GM18867 (cell line): ENCODE data around the gene PHF21A.
"Not testable (repeated sequence)": the region's sequence is repeated elsewhere in the genome, so short reads cannot be mapped to it uniquely, and the experiment has no call there.

Experiments
- ATAC-seq: cut with Tn5 transposase; IDR thresholded peaks from one replicate; pipeline ENCODE4 v1.9.1; 2021; ENCODE audit warnings: mild to moderate bottlenecking, moderate library complexity; ENCODE audit not compliant: unreplicated experiment

PHF21A gene

DNA sequence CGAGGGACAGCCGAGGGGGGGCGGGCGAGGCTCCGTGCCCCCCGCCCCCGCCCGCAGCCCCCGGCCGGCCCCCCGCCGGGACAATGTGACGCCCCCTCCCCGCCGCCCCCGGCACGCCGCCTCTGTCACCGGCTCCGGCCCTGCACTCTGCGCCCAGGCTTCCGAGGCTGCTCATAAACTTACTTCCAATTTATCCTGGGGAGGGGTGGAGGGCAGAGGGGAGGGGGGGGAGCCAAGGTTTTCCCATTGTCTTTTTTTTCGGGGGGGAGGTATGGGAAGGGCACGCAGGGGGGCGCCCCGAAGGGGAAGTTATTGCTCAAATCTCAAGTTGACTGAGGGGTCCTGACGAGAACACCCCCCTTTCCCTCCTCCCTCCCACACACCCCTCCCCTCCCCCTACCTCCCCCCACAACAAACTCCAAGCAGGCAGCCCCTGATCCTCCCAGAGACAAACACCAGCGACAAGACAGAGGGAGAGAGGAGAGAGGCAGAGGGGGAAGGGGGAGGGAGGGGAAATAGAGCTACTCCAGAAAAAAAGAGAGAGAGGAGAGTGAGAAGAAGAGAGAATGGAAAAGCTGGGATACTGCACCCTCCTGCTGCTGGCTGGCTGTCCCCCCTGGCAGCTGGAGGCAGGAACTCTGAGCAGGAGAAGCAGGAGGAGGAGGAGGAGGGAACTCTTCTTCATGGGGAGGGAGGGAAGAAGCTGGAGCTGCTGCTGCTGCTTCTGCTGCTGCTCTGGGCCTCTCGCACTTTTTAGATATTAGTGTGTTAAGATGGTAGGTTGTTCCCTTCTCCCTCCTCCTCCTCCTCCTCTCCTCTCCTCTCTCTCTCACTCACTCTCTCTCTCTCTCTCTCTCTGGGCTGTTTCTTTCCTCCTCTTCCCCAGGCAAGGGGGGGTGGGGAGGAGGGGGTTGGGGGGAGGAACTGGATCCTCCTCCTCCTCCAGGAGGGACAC, 631 bp downstream of the PHF21A start:
- ATAC-seq, result no peak

DNA sequence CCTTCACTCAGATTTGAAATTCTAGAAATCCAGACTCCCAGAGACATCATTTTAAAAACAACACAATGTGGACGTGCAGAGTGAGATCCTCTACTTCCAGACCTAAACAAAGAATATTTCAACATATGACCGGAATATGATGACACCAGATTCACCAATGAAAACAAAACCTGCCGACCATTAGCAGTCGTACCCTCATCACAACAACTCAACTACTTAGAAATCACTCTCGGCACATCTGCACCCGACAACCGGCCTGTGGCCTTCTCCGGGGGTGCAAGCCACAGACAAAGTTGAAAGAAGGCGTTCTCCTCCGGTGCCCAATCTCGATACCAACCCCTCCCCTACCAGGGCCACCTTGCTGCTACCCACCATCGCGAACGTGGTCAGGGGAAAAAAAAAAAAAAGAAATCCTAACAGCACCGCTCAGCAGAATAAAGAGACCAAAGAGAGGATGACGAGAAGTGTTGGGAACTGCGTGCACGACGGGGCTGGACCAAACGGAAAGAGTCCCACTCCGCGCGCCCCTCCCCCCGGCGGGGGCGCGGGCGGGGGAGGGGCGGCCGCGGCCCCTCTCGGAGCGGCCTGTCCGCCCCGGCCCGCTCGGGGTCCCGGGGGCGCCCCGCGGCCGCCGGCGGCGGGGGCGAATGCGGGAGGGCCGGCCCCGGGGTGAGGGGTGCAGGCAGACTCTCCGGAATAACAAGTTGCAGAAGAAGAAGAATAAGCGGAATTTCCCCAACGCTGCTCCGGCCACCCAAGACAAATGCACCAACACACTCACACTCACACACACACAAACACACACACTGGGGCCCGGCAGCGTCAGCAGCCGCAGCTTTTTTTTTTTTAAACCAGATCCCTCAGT, 1.7 kb downstream of the PHF21A start:
- peak; percentile 38 for ATAC-seq

DNA sequence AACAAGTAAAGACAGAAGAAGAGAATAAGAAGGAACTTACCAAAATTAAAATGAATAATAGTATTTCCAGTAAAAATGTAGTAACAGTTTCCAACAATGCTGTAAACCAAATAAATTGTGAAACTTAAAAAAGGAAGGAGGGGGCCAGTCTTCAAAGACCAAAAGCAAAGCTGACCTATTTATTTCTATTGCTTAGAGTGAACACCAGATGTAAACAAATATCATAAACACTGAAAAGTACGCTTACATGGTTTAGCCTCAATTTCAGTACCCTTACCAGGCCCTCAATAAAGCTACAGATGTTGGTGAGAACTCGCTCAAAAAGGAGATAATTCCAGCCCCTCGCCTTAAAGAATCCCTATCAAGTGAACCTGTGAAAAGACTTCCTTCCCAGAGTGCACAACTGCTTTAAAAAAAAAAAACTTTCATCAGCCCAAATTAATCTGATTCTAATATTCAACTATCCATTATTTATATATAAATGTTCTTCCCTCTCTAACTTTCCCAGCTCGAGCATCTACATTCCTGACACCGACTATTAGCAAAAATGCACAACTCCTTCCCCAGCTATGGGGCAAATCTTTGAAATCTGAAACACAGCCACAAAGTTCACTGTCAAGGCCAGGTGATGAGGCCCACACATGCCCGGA, 2.4 kb downstream of the PHF21A start:
- no peak for ATAC-seq

DNA sequence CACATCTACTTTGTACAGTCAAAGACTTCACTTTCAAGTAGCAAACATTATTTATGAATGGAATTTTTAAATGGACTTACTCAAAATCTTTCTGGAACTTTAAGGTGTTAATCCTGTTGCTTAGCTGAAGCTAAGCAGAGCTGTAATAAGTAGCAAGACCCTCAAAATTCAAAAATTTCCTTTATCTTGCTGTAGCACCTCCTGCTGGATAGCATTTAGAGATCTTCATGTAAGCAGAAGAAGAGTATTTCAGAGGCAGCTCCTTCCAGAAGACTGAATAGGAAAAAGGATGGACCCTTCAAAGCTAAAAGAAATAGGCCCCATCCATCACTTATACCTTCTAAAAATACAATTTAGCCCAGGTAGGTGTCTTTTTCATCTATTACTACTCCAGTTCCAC, 3.4 kb downstream of the PHF21A start:
- no peak for ATAC-seq

DNA sequence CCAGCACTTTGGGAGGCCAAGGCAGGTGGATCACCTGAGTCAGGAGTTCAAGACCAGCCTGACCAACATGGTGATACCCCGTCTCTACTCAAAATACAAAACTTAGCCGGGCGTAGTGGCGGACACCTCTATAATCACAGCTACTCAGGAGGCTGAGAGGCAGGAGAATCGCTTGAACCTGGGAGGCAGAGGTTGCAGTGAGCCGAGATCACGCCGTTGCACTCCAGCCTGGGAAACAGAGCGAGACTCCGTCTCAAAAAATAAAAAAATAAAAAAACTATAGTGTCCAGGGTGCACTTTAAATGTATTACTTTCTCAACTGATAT, 4.6 kb downstream of the PHF21A start:
- ATAC-seq, result not testable (repeated sequence)

DNA sequence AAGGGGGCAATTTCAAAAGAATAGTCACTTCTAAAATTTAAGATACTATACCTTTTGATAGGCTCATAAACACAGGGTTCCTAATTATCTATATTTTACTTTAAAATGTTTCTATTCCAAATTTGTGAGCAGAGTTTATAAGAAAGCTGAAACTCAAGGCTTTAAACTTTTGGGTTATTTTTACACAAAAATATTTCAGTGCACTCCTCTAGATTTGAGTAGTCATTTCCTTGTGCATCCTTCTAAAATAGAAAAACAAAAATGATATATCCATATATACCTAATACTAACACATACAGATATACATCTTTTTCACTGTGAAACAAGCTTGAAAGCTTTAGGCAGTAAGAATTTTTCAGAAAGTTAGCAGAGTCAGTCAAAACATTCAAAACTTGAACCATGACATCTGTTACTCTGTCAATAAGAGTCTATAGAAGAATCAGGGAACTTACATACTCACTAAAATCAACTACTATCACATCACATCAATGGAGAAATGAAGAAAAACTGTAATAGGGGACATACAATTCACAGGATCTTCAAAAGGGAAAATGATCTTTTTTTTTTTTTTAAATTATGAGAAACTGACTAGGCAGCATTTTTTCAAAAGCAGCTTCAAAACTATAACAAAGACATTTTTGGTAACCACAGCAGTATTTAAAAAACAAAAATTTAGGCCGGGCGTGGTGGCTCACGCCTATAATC, 5.1 kb downstream of the PHF21A start:
- no peak for ATAC-seq

DNA sequence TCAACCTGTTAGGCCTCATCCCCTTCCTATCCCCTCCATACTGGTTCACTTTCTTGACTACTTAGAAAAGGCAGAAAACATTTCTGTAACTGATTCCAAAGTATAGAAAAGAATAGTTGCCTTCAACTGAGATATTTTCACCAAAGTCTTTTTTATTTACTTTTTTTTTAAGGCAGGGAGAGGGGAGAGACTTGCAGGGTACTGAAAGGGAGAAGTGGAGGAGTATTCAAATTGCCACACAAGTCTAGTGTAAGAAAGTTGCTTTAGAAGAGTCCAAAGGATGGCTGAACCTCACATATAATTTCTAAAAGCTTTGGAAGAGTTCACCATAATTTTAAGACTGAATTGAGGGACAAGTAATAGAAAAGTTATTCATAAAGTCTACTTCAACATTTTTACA, 6.3 kb downstream of the PHF21A start:
- no peak for ATAC-seq

DNA sequence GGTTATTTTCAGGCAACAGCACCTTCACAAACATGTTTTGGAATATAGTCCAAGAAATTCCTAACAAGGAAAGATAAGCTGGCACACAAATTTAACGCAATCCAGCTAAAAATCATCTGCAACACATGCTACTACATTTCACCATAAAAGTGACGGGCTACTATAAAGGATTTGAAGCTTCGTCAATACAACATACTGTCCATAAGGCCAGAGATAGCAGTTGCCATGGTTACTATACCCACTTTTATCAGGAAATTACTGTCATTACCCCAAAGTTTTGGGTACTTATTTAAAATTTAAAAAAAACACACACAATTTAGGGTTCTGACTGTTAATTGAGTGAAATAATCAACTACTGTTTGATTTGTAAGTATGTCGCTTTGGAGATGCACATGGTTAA, 6.9 kb downstream of the PHF21A start:
- ATAC-seq, result no peak

DNA sequence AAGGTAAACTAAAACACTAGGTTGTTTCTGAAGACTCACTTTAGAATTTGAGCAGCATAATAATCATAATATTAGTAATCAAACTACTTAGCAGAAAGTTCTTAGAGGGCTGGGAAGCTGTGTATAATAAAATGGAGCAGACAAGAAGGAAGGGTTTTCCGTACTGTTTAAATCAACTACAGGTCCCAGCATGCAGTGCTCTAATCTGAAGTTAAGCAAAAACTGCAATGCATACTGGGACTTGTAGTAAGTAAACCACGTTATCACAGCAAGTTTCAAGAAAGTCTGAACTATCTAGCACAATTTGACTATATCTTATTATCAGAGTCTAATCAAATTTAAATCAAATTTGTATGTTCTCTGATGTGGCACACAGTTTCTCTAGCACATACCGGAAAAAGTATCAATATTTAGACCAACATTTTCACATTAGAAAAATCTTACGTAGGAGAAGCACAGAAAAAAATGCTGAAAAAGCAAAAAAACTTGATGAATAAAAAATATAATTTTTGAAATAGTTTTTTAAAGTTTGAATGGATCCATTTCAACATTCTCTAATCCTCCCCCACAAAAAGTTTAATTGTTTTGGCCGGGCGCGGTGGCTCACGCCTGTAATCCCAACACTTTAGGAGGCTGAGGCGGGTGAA, 8.2 kb downstream of the PHF21A start:
- peak; percentile 71 for ATAC-seq

DNA sequence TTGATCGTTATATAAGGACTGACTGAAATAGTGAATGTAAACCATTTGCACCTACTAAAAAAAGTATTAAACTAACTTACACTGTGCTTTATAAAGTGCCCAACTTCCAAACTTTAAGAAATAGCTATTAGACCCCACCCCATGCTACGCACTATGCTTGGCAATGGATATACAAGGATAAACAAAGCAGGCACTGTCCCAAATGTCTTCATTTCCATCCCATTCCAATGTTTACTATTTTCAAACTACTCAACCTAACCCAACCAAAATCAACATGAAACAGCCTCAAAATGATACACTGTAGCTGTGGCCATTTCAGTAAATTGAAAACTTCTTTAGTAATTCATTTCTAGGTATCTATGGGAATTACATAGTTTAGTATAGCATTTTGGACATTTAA, 12.5 kb downstream of the PHF21A start:
- no peak for ATAC-seq

DNA sequence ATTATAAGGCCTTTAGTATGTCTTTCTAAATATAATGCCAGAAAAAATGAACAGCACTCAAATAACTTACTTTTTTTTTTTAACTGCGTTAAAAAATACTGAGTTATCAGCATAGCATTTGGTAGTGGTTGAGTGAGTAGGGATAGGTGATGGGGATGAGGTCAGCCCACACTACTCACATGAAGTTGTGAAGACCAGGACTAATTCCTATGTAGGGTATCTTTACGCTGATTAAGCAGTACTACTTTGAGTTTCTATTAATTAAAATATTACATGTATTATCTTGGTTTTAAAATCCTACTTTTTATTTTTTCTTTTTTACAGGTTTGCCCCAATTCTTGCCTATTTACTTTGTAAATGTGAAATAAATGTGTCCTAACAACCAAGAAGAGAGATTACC, 13.5 kb downstream of the PHF21A start:
- no peak for ATAC-seq

DNA sequence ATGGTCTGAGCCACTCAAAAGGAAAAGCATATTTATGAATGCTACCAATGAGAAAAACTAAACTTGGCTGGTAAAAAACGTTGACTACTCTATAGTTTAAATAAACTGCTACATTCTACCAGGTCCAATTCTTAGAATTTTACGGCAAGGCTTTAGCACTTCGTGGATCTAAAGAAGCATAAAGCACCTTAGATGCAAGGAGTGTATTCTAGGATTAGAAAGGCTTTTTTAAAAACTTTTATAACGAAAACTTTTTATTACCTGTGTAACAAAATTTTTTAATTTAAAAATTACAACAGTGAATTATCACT, 13.9 kb downstream of the PHF21A start:
- ATAC-seq, result no peak

DNA sequence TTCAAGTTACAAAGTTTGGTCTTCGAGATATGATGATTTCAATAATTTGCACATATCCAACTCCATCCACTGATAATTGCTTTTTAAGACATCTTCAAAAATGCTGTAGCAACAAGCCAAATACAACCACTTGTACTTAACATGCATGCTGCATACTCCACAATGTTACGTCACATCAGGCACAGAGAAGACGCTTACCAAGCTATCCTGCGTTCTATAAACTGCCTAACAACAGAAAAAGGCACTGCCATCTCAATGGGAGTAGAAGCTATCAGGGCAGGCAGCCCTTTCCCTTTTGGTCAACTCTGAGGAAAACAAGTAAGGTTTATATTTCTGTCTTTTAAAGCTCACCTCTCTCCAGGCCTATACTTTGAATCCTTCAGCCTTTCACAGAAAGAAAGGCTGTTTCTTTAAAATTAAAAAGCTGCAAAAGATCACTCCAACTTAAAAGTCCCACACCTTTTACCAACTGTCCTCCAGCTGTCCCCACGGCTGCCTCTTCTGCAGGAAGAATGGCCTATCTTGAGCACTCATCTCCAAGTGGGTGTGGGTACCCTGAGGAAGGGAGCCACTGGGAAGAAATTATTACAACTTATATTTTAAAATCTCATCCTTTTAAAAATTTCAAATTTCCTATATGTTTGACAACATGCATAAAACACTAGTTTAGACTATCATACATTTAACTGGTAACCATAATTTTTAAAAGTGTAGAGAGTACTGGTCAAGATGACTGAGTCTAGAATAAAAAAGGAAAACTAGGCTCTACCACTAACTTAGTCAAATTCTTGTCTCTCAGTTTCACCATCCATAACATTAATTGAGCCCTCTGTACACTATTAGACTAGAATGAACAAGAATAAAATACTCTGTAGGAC, 14.5 kb downstream of the PHF21A start:
- ATAC-seq, result no peak

DNA sequence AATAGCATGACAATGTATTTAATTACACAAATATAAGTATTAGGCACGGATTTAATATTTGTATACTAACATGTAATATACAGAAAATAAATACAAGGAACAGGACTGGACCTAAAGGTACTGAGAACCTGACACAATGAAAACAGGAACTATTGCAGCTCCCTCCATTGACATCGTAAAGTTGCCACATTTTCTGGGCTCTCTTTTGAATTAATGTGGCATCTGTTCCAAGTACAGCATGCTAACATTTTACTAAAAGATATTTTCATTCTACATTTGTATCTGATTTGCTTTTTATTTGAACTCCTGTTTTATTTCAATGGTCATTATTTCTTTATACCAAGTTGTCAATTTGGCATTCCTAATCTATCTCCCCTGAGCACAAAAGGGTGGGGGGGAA, 15.3 kb downstream of the PHF21A start:
- ATAC-seq, result no peak

DNA sequence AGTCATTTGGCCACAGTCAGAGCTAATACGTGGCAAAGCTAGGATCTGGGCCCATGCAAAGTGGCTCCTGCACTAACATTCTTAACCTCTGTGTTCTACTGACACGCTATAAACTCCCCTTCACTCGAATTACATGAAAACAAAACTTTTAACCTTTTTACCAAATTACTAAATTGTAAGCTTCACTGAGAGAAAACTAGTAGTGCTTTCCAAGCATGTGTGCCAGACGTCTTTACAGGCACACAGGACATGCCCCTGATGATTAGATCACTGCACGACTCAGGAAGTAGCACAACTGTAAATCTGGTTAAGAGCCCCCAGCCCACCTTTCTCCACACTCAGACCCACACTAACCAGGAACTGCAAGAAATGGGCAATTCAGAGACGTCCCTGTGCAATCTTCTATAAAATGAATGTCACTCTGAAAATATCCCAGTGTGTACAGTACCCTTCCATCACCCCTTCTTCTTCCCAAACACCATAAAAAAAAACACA, 16.1 kb downstream of the PHF21A start:
- no peak for ATAC-seq

DNA sequence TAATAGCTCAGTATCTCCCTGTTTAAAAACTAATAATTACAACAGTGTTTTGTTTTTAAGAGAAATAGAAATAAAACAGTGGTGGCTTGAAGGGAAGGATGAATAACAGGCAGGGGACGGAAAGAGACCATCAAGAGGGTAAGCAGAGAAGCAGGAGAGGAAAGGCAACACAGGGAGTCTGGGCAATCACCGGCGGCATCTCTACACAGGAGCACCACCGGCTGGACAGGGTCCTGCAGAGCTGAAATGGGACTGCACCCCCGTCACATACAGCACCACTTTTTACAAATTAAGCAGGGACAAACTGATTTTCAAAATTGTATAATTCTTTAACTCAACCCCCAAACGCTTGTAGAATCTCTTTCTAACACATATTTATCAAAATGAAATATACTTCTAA, 18.4 kb downstream of the PHF21A start:
- ATAC-seq, result no peak

DNA sequence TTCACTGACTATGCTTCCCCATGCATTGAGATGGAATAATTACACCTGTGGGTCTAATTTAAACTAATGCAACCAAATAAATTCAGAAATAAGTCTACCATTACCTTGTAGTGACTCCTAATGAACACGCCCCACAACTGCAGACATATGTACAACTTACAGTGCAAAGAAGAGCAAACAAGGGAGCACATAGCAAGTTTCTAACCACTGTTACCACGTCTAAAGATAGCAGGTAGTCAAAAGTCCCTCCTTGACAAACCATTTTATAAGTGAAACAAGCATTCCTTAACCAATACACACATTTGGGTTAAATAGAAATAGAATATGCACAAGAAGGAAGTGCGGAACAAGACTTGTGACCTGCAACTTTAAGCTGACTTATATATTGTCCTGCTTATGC, 20.6 kb downstream of the PHF21A start:
- ATAC-seq, result peak; percentile 73

DNA sequence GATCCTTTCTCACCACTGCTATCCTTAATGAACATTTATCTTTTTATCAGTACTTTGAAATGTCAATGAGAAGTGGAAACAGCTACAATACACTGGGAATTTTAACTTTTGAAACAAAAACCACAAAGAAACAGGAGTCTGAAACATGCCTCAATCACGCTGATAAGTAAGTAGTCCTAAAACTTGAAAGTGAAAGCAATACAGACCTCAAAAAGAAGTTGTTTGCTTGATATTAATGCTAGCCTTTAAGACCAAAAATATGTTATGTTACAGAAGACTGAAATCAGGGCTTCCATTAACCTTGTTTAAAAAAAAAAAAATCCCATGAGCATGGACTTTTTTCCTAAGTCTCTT, 21.3 kb downstream of the PHF21A start:
- ATAC-seq, result peak; percentile 53

DNA sequence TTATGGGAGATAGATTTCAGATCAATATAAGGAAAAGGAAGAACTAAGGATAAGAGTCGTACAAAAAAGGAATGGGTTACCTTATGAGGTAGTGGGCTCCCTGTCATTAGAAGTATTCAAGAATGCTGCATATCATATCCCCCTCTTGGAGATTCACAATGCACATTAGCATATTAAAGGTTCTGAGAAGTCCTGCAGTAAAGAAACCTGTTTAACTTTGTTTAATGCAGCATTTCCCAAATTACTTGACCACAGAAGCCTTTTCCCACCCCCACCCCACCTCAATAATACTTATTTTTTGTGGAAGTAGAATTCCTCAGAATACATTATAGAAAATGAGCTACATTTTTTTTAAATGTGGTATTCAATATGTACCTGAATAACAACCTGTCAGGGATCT, 30.9 kb downstream of the PHF21A start:
- ATAC-seq, result no peak

DNA sequence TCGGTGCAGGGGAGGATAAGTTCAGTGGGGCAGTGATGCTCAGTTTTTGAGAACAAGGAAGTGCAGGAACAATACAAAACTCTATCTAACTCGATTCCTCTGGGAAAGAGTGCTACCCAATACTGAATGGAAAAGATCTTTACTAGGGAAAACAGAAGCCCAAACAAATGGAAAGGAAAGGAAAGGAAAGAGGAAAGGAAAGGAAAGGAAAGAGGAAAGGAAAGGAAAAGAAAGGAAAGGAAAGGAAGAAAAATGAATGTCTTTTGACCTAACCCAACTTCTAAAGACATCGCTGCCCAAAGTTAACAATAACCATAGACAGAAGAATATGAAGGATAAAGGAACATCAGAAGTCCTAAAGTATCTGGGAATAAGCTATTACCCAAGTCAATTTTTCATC, 41.6 kb downstream of the PHF21A start:
- no peak for ATAC-seq
